GM12801 (cell line): ENCODE measurements around the gene GNAI1.

ENCODE experiments used
- CTCF ChIP-seq: IDR thresholded peaks from one replicate; pipeline ENCODE4 v1.5.1; 2011; ENCODE audit warnings: control low read depth; ENCODE audit not compliant: insufficient read length; ENCODE audit errors: extremely low read depth

Gene GNAI1

GRCh38 chr7:80114159-80114558 lies 20.5 kb upstream of the GNAI1 start:
- TF ChIP-seq CTCF, result no peak

GRCh38 chr7:80124526-80125264 lies 9.9 kb upstream of the GNAI1 start:
- TF ChIP-seq CTCF, result no peak

- TF ChIP-seq CTCF, result no peak
Measured at GRCh38 chr7:80127412-80128160, 7.0 kb upstream of the GNAI1 start.

- no peak for TF ChIP-seq CTCF
Measured at GRCh38 chr7:80128918-80129317, 5.7 kb upstream of the GNAI1 start.

GRCh38 chr7:80129785-80130184 lies 4.8 kb upstream of the GNAI1 start:
- no peak for TF ChIP-seq CTCF

GRCh38 chr7:80131675-80132435 lies 2.8 kb upstream of the GNAI1 start:
- no peak for TF ChIP-seq CTCF

GRCh38 chr7:80132594-80132993 lies 2.0 kb upstream of the GNAI1 start:
- no peak for TF ChIP-seq CTCF
